HG03354 (cell line): ENCODE measurements around the gene SKI.

ENCODE experiments used
- ATAC-seq: cut with Tn5 transposase; IDR thresholded peaks from one replicate; pipeline ENCODE4 v1.9.1; 2021; ENCODE audit warnings: mild to moderate bottlenecking; ENCODE audit not compliant: unreplicated experiment, poor library complexity, severe bottlenecking

The SKI gene

DNA sequence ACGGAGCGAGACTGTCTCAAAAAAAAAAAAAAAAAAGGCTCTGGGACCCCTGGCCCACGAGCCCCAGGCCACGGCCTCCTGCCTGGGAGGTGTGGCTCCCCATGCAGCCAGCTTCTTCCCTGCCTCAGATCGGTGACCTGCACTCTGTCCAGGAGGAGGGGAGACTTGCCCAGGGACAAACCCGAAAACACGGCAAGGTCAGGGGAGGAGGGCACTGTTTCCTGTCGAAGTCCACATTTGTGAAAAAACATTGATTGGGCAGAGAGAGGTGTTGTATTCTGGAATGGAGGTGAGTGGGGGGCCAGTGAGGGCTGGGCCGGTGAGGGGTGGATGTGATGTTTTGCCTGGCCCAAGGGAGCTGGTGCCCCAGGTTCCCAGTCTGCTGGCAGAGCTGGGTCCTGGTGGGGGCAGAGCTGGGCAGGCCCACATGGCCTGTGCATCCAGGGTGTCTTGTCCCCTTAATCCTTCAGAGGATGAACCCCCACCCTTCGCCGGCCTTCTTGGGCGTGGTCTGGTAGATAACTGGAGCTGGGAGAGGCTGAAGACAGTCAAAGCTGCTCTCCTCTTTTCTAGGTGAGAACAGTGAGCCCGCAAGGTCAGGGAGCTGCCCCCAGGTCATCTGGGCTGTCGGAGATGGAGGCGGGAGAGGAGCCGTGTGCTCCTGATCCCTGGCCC, 21.2 kb upstream of the SKI start:
- ATAC-seq, result no peak

DNA sequence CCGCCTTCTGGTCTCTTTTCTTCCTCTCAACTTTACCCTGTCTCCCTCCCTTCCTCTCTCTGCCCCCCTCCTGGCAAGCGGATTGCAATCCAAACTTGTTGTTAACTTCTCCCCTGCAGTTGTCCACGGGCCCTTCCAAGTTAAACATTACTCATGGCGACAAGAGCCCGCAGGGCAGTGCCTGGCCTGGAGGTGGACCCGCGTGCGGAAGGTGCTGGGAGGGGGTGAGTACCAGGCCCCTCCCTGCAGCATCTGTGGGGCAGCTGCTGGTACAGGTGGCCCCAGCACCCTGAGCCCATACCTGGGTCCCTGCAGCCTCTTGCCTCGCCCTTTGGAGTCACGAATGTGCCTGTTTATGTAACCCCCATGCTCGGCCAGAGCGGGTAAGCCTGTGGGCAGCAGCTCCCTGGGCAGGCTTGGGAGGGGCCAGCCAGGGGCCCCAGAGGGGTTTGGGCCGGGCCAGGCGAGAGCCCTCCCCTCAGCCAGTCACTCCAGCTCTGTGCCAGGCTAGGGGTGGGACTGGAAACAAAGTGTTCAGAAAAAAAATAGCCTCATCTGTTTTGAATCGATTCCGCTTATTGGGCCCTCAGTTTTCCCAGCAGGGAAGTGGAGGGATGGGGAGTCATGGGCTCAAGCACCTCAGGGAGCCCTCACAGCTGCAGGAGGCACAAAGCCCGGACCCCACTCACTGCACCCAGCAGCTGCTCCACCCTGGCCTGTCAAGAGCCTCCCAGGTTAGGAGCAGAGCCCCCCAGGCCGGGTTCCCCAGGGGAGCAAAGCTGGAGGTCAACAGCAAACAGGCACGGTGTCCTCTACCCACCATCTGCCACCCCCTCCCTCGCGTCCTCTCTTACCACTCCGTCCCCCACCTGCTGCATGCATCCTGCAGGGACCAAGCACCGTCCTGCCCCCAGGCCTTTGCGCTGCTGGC, 19.5 kb upstream of the SKI start:
- ATAC-seq, result no peak

DNA sequence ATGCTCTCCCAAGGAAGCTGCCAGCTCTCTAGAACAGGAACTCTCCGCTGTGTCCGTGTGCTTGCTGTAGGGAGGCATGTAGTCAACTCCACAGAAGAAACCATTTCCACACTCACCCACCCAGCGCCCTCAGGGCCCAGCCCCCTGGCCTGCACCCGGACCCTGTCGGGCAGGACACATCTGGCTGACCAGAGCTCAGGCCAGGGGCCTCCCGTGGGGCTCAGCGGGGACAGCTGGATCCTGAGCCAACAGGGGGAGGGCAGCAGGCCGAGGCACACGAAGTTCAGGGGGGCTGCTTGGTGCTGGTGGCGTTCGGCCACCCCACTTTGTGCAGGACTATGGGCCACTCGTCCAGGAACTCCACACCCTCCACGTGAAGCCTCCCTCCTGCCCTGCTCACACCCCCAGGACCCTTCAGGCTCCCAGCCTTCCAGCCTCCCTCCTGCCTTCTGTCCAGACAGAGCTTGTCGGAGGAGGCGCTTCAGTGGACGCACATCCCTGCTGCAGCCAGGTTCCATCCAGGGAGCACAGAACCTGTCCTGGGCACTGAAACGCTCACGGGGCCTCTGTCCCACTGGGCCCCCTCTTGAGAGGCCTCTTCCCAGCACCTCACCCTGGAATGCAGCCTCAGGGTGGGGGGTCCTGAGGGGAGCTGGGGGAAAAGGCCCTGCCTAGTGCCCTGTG, 18.6 kb upstream of the SKI start:
- no peak for ATAC-seq

DNA sequence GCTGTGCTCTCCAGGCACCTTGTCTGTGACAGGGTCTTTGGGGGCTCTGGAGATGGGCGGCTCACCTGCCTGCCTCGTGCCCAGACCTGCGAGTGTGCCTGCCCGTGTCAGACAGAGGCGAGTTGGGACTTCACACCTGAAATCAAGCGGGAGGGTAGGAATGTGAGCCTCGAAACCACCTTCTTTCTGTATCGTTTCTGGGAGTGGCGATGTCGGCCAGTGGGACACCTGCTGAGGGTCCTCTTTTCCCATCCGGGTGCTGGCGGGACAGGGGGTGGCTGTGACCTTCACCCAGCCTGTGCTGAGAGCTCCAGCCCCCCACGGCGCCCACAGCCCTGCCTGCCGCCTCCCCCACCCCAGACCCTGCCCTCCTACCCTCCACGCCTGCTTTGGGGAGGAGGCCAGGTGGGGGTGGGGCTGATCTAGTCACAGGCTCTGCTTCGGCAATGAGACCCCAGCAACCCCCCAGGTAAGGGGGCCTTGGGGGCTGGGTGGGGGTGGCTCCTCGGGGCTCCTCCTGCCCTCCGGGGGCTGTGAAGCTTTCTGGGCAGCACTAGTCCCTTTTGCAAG, 17.9 kb upstream of the SKI start:
- ATAC-seq, result no peak

DNA sequence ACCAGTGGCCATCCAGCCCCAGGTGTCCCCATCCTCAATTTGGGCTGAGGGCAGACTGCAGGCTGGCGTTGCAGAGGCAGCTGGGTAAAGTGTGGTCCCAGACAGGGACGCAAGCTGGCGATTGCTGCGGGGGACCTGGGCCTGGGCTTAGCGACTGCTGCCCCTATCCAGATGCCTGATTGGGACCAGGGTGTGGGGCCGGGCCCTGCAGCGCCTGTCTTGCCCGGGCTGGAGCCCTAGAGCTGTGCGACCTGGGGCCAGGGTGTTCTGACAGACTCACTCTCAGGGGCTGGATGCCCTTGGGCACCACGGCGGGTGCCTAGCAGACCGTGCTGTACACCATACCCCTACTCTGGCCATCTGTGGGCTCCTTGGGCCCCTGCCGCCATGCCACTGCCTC, 17.3 kb upstream of the SKI start:
- no peak for ATAC-seq

DNA sequence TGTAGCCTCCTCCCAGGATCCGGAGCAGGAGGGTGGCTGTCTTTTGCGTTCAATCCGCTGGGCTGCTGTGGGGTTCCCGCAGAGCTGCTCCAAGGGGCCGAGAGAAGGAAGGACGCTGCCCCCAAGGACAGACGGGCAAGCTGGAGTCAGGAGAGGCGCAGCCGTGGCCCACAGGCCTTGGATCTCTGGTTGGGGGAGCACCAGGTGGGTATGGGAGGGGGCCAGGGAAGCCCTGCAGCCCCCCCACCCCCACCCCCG, 15.9 kb upstream of the SKI start:
- ATAC-seq, result no peak

DNA sequence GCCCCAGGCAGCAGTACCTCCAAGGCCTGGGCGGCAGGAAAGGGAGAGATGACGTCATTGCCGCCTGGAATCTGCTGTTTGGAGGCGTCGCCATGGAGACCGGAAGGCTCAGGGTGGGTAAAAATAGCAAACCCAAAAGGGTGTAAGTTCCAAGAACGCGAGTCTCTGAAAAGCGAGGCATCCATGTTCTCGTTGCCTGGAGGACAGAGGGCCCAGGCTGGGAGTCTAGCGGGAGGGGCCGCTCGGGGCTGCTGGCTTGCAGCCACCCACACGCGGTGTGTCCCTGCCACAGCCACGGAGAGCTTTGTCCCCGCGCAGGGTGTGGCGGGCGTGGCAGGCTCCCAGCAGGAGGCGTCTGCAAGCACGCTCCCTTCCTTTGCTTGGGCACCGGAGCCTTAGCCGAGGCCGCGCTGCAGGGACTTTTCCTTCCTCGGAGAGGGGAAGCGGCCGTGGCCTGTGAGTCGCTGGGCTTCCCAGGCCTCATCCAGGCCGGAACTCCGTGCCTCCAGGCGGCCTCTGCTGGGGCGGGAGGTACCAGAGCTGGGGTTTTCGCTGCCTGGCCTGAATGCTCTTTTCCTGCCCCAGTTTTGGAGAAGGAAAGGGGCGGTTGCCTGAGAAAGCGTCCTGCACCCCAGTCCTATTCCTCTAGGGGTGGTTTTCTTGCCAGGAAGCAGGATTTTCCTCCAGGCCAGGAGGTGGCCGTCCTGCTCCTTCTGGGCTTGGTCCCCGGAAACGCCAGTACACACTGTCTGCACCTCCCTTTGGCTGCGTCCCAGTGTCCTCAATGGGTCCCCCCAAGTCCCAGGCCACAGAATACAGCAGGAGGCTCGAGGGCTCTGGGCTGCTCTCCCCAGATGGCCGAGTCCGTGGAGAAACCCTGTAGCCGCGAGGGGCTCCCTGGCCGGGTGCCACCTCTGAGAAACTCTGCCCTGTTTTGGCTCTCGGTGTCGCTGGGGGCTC, 15.3 kb upstream of the SKI start:
- ATAC-seq, result no peak

DNA sequence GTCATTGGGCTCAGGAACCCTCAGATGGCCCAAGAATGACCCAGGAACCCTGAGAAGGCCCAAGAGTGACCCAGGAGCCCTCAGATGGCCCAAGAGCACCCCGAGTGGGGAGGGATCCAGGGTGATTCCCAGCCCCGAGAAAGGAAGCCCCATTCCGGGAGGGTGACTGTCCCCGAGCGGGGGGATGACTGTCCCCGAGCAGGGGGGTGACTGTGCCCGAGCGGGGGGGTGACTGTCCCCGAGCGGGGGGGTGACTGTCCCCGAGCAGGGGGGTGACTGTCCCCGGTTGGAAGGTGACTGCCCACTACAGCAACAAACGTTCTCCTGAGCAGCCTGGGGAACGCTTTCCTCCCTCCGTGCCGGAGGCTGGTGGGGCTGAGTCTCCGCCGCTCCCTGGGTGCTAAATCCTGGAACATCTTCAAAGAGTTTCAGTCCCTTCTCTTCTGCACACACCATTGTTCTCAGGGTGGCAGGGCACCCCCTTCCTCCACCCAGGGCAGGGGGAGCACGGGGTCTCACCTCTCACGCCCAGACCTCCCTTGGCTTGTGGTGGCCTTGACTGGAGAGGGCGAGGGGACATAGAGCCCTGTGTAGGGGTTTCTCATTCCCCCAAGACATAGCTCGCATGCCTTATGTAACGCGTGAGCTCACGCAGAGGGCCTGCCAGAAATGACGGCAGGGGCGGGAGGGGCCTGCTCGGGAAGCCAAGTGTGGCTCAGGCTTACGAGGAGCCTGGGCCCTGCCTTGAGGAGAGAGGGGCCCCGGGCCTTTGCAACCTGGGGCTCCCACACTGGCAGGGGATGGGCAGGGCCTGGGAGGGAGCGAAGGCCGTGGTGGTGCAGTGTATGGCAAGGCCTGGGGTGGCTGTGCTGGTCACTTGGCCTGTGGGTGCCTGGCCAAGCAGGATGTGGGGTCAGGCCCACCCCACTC, 14.3 kb upstream of the SKI start:
- no peak for ATAC-seq

DNA sequence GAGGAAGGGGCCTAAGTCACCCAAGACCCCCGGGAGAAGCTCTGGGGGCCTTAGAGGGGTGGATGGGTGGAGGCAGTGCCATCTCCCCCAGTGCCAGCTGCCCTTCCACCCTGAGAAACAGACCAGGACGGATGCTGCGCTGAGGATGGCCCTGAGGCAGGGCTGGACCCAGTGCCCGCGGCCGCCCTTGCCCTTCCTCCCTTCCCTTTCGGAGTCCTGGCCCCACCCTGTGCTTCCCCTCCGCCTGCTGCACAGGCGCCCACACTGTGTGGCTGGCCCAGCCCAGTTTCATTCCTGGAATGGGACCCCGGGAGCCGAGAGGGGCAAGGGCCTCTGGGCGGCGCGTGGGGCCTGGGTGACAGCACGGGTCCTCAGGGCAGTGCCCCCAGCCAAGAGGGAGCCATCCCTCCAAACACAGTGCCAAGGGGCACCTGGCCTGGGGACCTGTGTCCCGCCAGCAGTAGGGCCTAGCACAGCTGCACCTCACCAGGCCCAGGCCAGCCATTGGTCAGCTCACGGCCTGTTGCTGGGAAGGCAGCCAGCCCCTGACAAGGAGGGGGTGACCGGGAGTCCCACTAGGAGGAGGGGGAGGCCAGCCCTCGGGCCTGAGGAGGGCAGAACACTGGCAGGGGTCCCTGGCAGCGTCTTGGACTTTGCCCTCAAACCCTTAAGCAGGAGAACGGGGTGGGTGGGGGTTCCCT, 13.4 kb upstream of the SKI start:
- ATAC-seq, result no peak

DNA sequence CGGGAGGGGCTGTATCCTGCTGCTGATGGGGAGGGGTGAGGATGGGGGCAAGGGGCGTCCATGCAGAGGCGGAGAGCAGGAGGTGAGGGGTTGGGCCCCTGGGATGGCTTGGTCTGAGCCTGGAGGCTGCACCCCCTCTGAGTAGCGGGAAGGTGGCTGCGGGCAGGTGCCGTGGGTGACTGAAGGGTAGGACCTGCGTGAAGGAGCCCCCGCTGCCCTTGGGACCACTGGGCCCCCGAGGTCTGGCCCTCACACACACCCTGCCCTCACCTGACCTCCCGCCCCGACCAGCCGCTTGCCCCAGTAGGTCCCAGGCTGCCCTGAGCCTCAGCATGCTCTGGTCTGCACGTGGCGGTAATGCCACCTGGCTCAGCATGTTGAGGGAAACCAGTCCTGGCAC, 12.8 kb upstream of the SKI start:
- ATAC-seq, result no peak

DNA sequence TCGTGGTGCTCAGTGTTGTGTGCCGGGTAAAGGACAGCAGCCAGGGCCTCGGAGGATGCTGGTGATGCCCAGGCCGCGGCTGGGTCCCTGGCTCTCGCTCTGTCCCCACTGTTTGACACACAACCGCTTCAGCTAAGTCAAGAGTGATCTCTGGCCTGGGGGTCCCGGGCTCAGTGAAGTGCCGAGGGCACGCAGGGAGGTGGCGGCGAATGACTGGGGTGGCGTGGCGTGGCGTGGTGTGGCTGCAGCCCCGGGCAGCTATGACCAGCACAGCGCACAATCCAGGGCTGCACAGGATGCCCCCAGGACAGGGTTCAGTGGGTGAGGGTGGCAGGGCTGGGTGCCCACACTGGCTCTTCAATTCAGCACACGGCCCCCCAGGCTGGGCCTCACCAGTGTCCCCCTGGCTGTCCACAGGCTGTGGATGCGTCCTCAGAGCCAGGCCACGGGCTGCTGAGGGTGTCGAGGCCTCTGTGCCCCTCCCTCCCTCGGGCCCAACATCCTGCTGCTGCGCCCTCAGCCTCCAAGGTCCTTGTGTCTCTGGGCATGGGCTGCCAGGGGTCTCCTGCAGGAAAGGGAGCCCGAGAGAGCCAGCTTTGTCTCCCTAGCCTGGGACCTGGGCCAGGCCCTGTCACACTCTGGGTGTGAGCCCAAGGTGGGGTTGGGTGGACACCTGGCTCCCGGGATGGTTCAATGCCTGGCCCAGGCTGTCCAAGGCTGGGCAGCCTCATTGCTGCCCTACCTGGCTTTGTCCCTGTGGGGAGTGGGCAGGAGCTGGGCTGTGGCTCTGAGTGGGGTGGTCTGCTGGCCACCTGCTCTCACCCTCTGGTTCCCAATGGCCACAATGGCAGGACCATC, 12.0 kb upstream of the SKI start:
- ATAC-seq, result no peak

DNA sequence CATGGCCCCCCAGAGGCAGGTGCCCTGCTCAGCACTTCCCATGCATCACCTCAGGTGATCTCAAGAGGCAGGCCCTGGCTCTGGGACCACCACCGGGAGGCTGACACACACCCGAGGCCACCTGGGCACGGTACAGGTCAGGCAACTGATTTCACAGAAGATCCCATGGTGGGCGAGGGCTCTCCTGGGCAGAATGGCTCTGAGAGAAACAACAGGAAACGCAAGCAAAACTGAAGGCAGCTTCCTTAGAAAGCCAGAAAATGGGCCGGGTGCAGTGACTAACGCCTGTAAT, 11.4 kb upstream of the SKI start:
- ATAC-seq, result no peak

DNA sequence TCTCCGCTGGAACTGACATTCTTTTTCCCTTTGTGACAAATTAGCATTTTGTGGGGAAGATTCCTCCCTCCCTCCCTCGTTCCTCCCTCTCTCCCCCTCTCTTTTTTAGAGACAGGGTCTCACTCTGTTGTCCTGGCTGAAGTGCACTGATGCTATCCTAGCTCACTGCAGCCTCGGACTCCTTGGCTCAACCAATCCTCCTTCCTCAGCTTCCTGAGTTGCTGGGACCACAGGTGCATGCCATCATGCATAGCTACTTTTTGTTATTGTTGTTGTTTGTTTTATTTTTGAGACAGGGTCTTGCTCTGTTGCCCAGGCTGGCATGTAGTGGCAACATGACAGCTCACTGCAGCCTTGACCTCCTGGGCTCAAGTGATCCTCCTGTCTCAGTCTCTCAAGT, 6.8 kb upstream of the SKI start:
- ATAC-seq, result no peak

DNA sequence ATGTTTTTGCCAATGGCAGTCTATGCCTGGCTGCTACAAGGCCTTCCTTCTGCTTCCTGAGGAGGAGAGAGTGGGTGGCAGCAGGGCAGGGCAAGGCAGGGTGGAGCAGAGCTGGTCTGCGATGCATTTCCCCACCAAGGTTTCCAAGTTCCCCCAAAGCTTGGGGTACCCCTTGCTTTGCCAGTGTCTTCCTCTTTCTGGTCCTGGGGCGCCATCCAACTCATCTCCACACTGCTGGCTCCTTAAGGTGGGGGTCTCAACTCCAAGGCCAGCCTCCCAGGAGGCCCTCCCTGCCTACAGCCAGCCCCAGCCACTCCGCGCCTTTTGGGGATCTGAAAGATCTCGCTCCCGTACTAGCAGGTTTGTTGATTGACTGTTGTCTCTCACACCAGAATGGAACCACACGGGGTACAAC, 3.9 kb upstream of the SKI start:
- no peak for ATAC-seq

DNA sequence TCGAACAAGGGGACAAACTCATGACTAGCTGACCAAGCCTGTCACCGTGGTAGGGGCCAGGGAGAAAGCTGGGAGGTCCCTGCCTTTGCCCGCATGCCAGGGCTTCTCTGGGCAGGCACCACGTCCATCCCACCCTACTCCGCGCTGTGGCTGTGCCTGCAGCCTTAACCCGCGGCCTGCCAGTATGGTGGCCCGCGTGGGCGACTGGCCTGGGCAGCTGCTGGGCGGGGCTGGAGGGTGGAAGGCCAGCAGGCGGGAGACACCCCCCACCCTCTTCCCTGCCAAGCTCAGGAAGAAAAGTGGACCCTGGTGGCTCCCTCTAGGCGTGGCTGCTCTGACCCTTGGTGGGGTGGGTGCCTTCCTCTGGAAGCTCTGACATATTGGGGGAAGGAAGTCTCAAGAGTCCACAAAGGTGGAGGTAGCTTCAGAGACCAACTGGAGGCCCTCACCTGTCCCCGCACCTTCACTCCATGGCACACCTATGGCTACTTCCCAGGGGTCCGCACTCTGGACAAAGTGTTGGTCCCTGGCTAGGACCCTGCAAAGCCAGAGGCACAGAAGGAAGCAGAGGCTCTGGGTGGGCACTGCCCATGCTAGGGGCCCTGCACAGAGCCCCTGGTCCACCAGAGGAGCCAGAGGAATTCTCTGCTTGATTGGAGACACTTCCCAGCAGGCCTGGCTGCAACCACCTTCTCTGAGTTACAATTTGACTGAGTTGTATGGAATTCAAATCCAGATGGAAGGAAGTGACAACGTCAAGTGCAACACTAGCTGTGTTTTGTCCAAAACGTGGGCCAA, 3.3 kb upstream of the SKI start:
- no peak for ATAC-seq

DNA sequence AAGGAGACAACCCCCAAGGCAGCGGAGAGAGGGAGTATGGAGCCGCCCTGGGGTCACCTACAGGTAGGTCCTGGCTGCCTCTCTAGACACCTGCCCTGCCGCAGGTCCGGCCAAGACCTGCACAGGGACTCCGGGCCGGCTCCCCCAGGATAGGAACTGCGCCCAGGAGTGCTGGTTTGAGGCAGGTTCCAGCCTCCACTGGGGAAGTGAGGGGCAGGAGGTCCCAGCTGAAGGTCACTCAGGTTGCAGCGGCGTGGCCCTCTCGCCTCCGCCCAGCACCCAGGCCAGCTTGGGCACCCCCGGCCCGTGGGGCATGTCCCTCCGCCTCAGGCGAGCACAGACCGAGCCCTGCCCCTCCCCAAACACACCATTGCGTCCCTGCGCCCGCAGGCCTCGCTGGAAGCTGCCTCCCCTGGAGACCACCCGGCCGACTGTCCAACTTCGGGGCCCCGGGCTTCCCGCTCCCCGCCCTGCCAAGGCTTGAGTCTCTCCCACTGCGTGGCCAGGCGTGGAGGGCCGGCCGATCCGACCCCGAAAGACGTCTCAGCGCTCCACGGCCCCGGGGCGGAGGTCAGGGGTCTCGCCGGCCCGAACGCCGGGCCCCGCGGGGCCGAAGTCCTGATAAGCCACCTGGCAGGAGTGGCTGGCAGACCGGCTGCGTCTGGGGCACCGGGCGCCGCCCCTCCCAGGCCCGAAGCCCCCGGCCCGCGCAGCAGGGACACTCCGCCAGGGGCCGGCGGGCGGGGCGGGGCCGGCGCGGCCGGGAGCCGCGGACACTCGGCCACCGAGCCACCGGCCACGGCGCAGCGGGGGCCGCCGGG, 1.4 kb upstream of the SKI start:
- peak; percentile 1 for ATAC-seq
